Parathyroid adenoma (tissue), 2 donors: ENCODE data around the gene TERT.

Experiments used
- H2AFZ ChIP-seq: fragments of 300-600 bp; sonication (generic); one replicate; pipeline ENCODE4 v1.7.0; 2017; ENCODE audit warnings: antibody characterized with exemption, mild to moderate bottlenecking
- H3K27ac ChIP-seq: fragments of 300-600 bp; sonication (generic); one replicate; pipeline ENCODE4 v1.7.0; 2017
- H3K27me3 ChIP-seq: fragments of 300-600 bp; sonication (generic); one replicate; pipeline ENCODE4 v1.7.0; 2017; ENCODE audit warnings: low read length; ENCODE audit not compliant: control insufficient read depth, insufficient read depth
- H3K36me3 ChIP-seq: fragments of 300-600 bp; sonication (generic); one replicate; pipeline ENCODE4 v1.7.0; 2017; ENCODE audit warnings: low read length; ENCODE audit not compliant: control insufficient read depth, insufficient read depth
- H3K4me1 ChIP-seq: fragments of 300-600 bp; sonication (generic); one replicate; pipeline ENCODE4 v1.7.0; 2017; ENCODE audit warnings: control low read depth
- H3K4me2 ChIP-seq: fragments of 300-600 bp; sonication (generic); one replicate; pipeline ENCODE4 v1.7.0; 2017; ENCODE audit warnings: low read length
- H3K4me3 ChIP-seq: fragments of 300-600 bp; sonication (generic); one replicate; pipeline ENCODE4 v1.7.0; 2017; ENCODE audit warnings: low read depth, low read length
- H3K79me2 ChIP-seq: fragments of 300-600 bp; sonication (generic); one replicate; pipeline ENCODE4 v1.7.0; 2017; ENCODE audit warnings: control low read depth
- H3K9ac ChIP-seq: fragments of 300-600 bp; sonication (generic); one replicate; pipeline ENCODE4 v1.7.0; 2017; ENCODE audit warnings: mild to moderate bottlenecking
- H3K9me3 ChIP-seq: fragments of 300-600 bp; sonication (generic); one replicate; pipeline ENCODE4 v1.7.0; 2017; ENCODE audit warnings: low read length; ENCODE audit not compliant: control insufficient read depth
- TF ChIP-seq, protein P1 (sequence below): fragments of 300-600 bp; sonication (generic); IDR thresholded peaks from one replicate; pipeline ENCODE4 v1.7.0; 2017; ENCODE audit warnings: antibody characterized with exemption, mild to moderate bottlenecking
- donor health status: primary hyperparathyroidism.

The TERT gene

DNA sequence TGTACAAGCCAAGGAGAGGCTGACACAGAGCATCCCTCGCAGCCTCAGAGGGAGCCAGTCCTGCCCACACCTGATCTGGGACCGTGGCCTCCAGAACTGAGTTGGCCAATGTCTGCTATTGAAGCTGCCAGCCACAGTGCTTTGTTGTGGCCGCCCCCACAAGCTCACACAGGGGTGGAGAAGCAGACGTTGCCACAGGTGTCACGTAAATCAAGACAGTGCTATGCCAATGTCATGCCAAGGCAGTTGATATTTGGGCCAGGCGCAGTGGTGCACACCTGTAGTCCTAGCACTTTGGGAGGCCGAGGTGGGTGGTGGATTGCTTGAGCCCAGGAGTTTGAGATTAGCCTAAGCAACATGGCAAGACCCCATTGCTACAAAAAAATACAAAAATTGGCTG is 17.3 kb upstream of the TERT start:
- Histone ChIP-seq H2AFZ (no peak overlapping the region), H3K9me3 (no peaks in the 10 kb centered on the region), H3K4me1 (peaks cover 7% of the 10 kb centered on the region), H3K4me3 (no peak overlapping the region), H3K36me3 (no peaks in the 10 kb centered on the region), H3K27ac (no peak overlapping the region), H3K4me2 (no peak overlapping the region), H3K27me3 (no peaks in the 10 kb centered on the region), H3K9ac (no peak overlapping the region), H3K79me2 (no peaks in the 10 kb centered on the region)
- TF ChIP-seq, protein P1, sequence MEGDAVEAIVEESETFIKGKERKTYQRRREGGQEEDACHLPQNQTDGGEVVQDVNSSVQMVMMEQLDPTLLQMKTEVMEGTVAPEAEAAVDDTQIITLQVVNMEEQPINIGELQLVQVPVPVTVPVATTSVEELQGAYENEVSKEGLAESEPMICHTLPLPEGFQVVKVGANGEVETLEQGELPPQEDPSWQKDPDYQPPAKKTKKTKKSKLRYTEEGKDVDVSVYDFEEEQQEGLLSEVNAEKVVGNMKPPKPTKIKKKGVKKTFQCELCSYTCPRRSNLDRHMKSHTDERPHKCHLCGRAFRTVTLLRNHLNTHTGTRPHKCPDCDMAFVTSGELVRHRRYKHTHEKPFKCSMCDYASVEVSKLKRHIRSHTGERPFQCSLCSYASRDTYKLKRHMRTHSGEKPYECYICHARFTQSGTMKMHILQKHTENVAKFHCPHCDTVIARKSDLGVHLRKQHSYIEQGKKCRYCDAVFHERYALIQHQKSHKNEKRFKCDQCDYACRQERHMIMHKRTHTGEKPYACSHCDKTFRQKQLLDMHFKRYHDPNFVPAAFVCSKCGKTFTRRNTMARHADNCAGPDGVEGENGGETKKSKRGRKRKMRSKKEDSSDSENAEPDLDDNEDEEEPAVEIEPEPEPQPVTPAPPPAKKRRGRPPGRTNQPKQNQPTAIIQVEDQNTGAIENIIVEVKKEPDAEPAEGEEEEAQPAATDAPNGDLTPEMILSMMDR: no peak

DNA sequence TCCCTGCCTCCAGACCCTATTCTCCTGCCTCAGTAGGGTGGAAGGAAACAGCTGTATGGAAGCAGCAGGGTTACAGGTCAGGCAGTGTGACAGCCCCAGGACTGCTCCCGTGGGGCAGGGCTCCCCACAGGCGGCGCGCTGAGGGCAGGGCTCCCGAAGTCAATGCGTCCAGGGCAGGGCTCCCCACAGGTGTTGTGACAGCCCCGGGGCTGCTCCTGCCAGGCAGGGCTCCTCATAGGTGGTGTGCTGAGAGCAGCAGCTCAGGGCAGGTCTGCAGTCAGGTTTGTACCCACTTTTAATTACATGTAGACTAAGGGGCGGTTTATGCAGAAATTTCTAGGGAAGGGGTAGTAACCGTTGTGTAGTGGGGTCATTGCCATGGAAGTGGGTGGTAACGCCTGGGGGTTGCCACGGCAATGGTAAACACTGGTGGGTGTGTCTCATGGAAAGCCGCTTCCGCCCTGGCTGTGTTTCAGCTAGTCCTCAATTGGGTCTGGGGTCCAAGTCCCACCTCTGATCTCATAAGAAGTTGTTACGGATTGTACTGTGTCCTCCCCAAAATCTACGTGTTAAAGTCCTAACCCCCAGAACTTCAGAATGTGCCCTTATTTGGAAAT is 16.7 kb upstream of the TERT start:
- Histone ChIP-seq H3K36me3 (no peaks in the 10 kb centered on the region), H3K27me3 (no peaks in the 10 kb centered on the region), H3K4me2 (no peak overlapping the region), H3K79me2 (no peaks in the 10 kb centered on the region), H3K9me3 (no peaks in the 10 kb centered on the region), H3K27ac (no peak overlapping the region), H3K4me1 (peaks cover 6% of the 10 kb centered on the region), H2AFZ (no peak overlapping the region), H3K9ac (no peak overlapping the region), H3K4me3 (no peak overlapping the region)
- TF ChIP-seq, protein P1: no peak

DNA sequence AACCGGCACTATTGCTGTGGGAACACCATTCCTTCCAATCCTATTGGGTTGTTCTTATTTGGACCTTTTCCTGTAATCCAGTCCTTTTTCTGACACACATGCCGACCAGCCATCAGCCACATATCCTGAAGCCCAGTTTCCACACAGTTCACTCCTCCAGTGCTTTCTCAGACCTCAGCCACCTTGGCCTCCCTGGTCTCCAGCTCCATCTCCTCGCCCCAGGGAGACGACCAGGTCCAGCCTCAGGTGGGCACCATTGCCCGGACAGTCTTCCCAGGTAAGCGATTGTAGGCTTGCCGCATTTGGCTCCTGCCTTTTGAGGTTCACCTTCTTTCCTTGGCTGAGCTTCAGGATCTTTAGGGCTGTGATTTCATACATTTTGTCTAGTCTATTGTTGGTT is 15.2 kb upstream of the TERT start:
- Histone ChIP-seq H3K9me3 (no peaks in the 10 kb centered on the region), H3K27ac (no peak overlapping the region), H3K9ac (no peak overlapping the region), H3K4me3 (no peak overlapping the region), H3K36me3 (no peaks in the 10 kb centered on the region), H3K4me1 (no peaks in the 10 kb centered on the region), H3K79me2 (no peaks in the 10 kb centered on the region), H3K4me2 (no peak overlapping the region), H2AFZ (no peak overlapping the region), H3K27me3 (no peaks in the 10 kb centered on the region)
- TF ChIP-seq, protein P1: no peak

DNA sequence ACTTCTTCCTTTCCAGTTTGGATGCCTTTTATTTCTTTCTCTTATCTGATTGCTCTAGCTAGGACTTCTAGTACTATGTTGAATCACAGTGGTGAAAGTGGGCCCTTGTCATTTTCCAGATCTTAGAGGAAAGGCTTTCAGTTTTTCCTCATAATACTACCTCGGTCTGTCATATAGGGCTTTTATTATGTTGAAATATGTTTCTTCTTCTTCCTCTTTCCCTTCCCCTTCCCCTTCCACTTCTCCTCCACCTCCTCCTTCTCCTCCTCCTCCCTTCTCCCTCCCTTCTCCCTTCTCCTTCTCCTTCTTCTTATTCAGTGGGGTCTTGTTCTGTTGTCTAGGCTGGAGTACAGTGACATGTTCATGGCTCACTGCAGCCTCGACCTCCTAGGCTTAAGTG is 9.2 kb upstream of the TERT start:
- Histone ChIP-seq H2AFZ (no peak overlapping the region), H3K36me3 (no peaks in the 10 kb centered on the region), H3K9me3 (no peaks in the 10 kb centered on the region), H3K27me3 (no peaks in the 10 kb centered on the region), H3K4me3 (no peak overlapping the region), H3K9ac (no peak overlapping the region), H3K27ac (no peak overlapping the region), H3K4me1 (no peaks in the 10 kb centered on the region), H3K4me2 (no peak overlapping the region), H3K79me2 (no peaks in the 10 kb centered on the region)
- TF ChIP-seq, protein P1: no peak

DNA sequence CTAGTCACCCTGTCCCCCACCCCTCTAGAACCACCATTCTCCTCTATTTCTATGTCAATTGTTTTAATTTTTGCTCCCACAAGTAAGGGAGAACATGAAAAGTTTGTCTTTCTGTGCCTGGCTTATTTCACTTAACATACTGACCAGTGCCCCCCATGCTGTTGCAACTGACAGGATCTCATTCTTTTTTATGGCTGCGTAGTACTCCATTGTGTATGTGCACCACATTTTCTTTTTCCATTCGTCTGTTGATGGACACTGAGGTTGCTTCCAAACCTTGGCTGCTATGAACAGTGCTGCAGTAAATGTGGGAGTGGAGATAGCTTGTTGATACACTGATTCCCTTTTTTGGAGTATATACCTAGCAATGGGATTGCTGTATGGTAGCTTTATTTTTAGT is 7.4 kb upstream of the TERT start:
- TF ChIP-seq, protein P1: no peak
- no peak overlapping the region for H2AFZ ChIP-seq
- H3K79me2 ChIP-seq: no peaks in the 10 kb centered on the region
- H3K4me2 ChIP-seq: no peak overlapping the region
- H3K27me3 ChIP-seq: no peaks in the 10 kb centered on the region
- no peaks in the 10 kb centered on the region for H3K9me3 ChIP-seq
- H3K27ac ChIP-seq: no peak overlapping the region
- H3K4me3 ChIP-seq: no peak overlapping the region
- H3K4me1 ChIP-seq: no peaks in the 10 kb centered on the region
- no peak overlapping the region for H3K9ac ChIP-seq
- no peaks in the 10 kb centered on the region for H3K36me3 ChIP-seq
